Liver (tissue), 9 donors: ENCODE data around the gene TNN. TPM values are rescaled to one million over a fixed set of nuclear protein-coding genes. Genes with fewer than 3 reads are reported as not detected.

Source experiments
- DNase-seq: peaks from one replicate; pipeline ENCODE4 v3.0.0-alpha.2; 2017; ENCODE audit warnings: low spot score
- H3K27ac ChIP-seq, 2 donors: one replicate each; pipeline ENCODE4 v1.7.0; 2013; ENCODE audit warnings: inconsistent platforms in 2 of 2, low read length in 2 of 2, control low read depth in 1 of 2, low read depth in 1 of 2, mild to moderate bottlenecking in 1 of 2
- H3K27me3 ChIP-seq, 4 donors: one replicate each; pipeline versions ENCODE4 v1.6.1 to v1.7.0; 2013; ENCODE audit warnings: low read length in 3 of 4, inconsistent platforms in 1 of 4, mild to moderate bottlenecking in 1 of 4, moderate library complexity in 1 of 4; ENCODE audit not compliant: control insufficient read depth in 4 of 4, insufficient read depth in 4 of 4
- H3K36me3 ChIP-seq, 4 donors: one replicate each; pipeline versions ENCODE4 v1.6.1 to v1.7.0; 2013; ENCODE audit warnings: low read length in 3 of 4, mild to moderate bottlenecking in 3 of 4, low read depth in 1 of 4, moderate library complexity in 1 of 4; ENCODE audit not compliant: control insufficient read depth in 4 of 4, insufficient read depth in 3 of 4
- H3K4me1 ChIP-seq, 4 donors: one replicate each; pipeline versions ENCODE4 v1.6.1 to v1.7.0; 2013; ENCODE audit warnings: low read length in 3 of 4, mild to moderate bottlenecking in 3 of 4, moderate library complexity in 1 of 4; ENCODE audit not compliant: control insufficient read depth in 4 of 4, insufficient read depth in 4 of 4
- H3K4me3 ChIP-seq, 3 donors: one replicate each; pipeline versions ENCODE4 v1.6.1 to v1.7.0; 2013; ENCODE audit warnings: low read length in 3 of 3, control low read depth in 1 of 3, low read depth in 1 of 3, mild to moderate bottlenecking in 1 of 3
- H3K9ac ChIP-seq, 2 donors: one replicate each; pipeline ENCODE4 v1.7.0; 2013; ENCODE audit warnings: low read length in 2 of 2, mild to moderate bottlenecking in 2 of 2, moderate library complexity in 2 of 2, control low read depth in 1 of 2, low read depth in 1 of 2
- H3K9me3 ChIP-seq, 4 donors: one replicate each; pipeline versions ENCODE4 v1.6.1 to v1.7.0; 2013; ENCODE audit warnings: low read length in 3 of 4; ENCODE audit not compliant: control insufficient read depth in 4 of 4
- ATF3 ChIP-seq: IDR thresholded peaks from 2 replicates; pipeline ENCODE4 v1.6.1; 2016; ENCODE audit warnings: antibody characterized with exemption
- EGR1 ChIP-seq, 2 donors: IDR thresholded peaks; 2 replicates each; pipeline ENCODE4 v1.6.1; 2016 to 2018; ENCODE audit warnings: antibody characterized with exemption in 2 of 2, low read depth in 2 of 2
- FOXA1 ChIP-seq: IDR thresholded peaks from 2 replicates; pipeline ENCODE4 v1.6.1; 2016; ENCODE audit warnings: antibody characterized with exemption
- FOXA2 ChIP-seq: IDR thresholded peaks from 2 replicates; pipeline ENCODE4 v1.6.1; 2016; ENCODE audit warnings: antibody characterized with exemption
- GABPA ChIP-seq, 2 donors: IDR thresholded peaks in 1 of 2; conservative IDR thresholded peaks in 1 of 2; 2 replicates each; pipeline ENCODE4 v1.6.1; 2016; ENCODE audit warnings: antibody characterized with exemption in 2 of 2, mild to moderate bottlenecking in 1 of 2, moderate library complexity in 1 of 2
- HNF4A ChIP-seq, 2 donors: conservative IDR thresholded peaks; 2 replicates each; pipeline ENCODE4 v1.6.1; 2016; ENCODE audit warnings: antibody characterized with exemption in 2 of 2, mild to moderate bottlenecking in 2 of 2
- HNF4G ChIP-seq: IDR thresholded peaks from 2 replicates; pipeline ENCODE4 v1.6.1; 2016; ENCODE audit warnings: antibody characterized with exemption
- JUND ChIP-seq, 2 donors: IDR thresholded peaks; 2 replicates each; pipeline ENCODE4 v1.6.1; 2016; ENCODE audit warnings: antibody characterized with exemption in 2 of 2
- NR2F2 ChIP-seq: IDR thresholded peaks from 2 replicates; pipeline ENCODE4 v1.6.1; 2016; ENCODE audit warnings: antibody characterized with exemption
- RAD21 ChIP-seq, 2 donors: IDR thresholded peaks; 2 replicates each; pipeline ENCODE4 v1.6.1; 2016; ENCODE audit warnings: antibody characterized with exemption in 2 of 2, mild to moderate bottlenecking in 2 of 2
- RXRA ChIP-seq, 2 donors: IDR thresholded peaks; 2 replicates each; pipeline ENCODE4 v1.6.1; 2017 to 2018; ENCODE audit warnings: antibody characterized with exemption in 2 of 2, mild to moderate bottlenecking in 1 of 2
- SP1 ChIP-seq: IDR thresholded peaks from 2 replicates; pipeline ENCODE4 v1.6.1; 2018; ENCODE audit warnings: antibody characterized with exemption, mild to moderate bottlenecking
- TAF1 ChIP-seq: conservative IDR thresholded peaks from 2 replicates; pipeline ENCODE4 v1.6.1; 2016; ENCODE audit warnings: antibody characterized with exemption, mild to moderate bottlenecking
- YY1 ChIP-seq: IDR thresholded peaks from 2 replicates; pipeline ENCODE4 v1.6.1; 2016; ENCODE audit warnings: antibody characterized with exemption, mild to moderate bottlenecking
- WGBS: extraction: QIAGEN DNeasy Blood & Tissue Kit; methylation state at CpG from one replicate; pipeline ENCODE4 v1.1.7; 2013; 5-methylcytosine and 5-hydroxymethylcytosine counted together
- polyA plus RNA-seq, 2 donors: library from polyadenylated mRNA; stranded (reverse) in 1 of 2; unstranded in 1 of 2; fragments of 200-250 nt in 1 of 2; fragments of >200 nt in 1 of 2; fragmentation: Nextera tagmentation in 1 of 2; extraction: Ambion mirVana in 1 of 2; gene quantifications; one replicate each; pipeline versions ENCODE4 v1.2.1 to v1.2.3, GENCODE V29; 2013 to 2015
- total RNA-seq, 2 donors: library from RNA; depleted of rRNA; stranded (reverse); fragments of >200 nt; gene quantifications; one replicate each; pipeline ENCODE4 v1.2.3, GENCODE V29; 2014
- TF ChIP-seq, protein P1 (sequence below): IDR thresholded peaks from 2 replicates; pipeline ENCODE4 v1.6.1; 2016; ENCODE audit warnings: antibody characterized with exemption
- TF ChIP-seq, protein P2 (sequence below): IDR thresholded peaks from 2 replicates; pipeline ENCODE4 v1.6.1; 2016; ENCODE audit warnings: antibody characterized with exemption
- TF ChIP-seq, protein P3 (sequence below): IDR thresholded peaks from 2 replicates; pipeline ENCODE4 v1.6.1; 2016; ENCODE audit warnings: antibody characterized with exemption, mild to moderate bottlenecking
- donor health status: healthy.
- donor health status: healthy.
- donor health status: healthy.
- donor health status: healthy.
- donor health status: healthy.

TNN gene
- total and polyA plus RNA-seq, 4 donors = 0.11 to 1.8 (median 0.80) TPM

DNA sequence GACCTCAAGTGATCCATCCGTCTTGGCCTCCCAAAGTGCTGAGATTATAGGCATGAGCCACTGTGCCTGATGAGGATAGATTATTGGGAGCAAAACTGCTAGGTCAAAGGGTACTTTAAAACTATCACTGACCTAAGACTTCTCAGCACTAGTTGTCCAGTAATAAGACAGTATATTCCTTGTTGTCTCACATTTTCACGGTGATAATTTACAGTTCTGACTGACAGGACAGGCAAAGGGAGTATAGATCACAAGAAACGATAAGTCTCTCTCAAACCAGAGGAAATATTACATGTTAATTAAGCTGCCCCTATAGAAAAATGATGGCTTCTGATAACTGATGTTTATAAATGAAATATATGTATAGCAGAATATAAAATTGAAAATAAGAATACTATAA, 48.1 kb upstream of the TNN start:
- TF ChIP-seq HNF4A (conservative IDR thresholded peaks at IDR 0.05) (no peak), FOXA2 (no peak), RAD21 (IDR thresholded peaks at IDR 0.05) (no peak), HNF4G (no peak), NR2F2 (no peak), SP1 (no peak), EGR1 (IDR thresholded peaks at IDR 0.05; ENCODE audit: low read depth in 2 of 2) (no peak), YY1 (no peak), ATF3 (no peak)
- TF ChIP-seq, protein P1, sequence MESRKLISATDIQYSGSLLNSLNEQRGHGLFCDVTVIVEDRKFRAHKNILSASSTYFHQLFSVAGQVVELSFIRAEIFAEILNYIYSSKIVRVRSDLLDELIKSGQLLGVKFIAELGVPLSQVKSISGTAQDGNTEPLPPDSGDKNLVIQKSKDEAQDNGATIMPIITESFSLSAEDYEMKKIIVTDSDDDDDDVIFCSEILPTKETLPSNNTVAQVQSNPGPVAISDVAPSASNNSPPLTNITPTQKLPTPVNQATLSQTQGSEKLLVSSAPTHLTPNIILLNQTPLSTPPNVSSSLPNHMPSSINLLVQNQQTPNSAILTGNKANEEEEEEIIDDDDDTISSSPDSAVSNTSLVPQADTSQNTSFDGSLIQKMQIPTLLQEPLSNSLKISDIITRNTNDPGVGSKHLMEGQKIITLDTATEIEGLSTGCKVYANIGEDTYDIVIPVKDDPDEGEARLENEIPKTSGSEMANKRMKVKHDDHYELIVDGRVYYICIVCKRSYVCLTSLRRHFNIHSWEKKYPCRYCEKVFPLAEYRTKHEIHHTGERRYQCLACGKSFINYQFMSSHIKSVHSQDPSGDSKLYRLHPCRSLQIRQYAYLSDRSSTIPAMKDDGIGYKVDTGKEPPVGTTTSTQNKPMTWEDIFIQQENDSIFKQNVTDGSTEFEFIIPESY = no peak
- TF ChIP-seq, protein P2, sequence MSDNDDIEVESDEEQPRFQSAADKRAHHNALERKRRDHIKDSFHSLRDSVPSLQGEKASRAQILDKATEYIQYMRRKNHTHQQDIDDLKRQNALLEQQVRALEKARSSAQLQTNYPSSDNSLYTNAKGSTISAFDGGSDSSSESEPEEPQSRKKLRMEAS = no peak
- TF ChIP-seq, protein P3, sequence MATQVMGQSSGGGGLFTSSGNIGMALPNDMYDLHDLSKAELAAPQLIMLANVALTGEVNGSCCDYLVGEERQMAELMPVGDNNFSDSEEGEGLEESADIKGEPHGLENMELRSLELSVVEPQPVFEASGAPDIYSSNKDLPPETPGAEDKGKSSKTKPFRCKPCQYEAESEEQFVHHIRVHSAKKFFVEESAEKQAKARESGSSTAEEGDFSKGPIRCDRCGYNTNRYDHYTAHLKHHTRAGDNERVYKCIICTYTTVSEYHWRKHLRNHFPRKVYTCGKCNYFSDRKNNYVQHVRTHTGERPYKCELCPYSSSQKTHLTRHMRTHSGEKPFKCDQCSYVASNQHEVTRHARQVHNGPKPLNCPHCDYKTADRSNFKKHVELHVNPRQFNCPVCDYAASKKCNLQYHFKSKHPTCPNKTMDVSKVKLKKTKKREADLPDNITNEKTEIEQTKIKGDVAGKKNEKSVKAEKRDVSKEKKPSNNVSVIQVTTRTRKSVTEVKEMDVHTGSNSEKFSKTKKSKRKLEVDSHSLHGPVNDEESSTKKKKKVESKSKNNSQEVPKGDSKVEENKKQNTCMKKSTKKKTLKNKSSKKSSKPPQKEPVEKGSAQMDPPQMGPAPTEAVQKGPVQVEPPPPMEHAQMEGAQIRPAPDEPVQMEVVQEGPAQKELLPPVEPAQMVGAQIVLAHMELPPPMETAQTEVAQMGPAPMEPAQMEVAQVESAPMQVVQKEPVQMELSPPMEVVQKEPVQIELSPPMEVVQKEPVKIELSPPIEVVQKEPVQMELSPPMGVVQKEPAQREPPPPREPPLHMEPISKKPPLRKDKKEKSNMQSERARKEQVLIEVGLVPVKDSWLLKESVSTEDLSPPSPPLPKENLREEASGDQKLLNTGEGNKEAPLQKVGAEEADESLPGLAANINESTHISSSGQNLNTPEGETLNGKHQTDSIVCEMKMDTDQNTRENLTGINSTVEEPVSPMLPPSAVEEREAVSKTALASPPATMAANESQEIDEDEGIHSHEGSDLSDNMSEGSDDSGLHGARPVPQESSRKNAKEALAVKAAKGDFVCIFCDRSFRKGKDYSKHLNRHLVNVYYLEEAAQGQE = no peak
- 93% methylated on average over 3 of the region's 3 CpGs for WGBS

GRCh38 chr1:175023043-175023921, 44.4 kb upstream of the TNN start, which contains the start of gene MRPS14:
Gene MRPS14 (minus strand): TSS chr1:175023425. CDS start chr1:175023408, 17 bp downstream.
- peak within 1 kb of the TSS; percentile 75 to 100 (median 88) for H3K4me3 ChIP-seq
- peaks cover 0 to 1% (median 0%) of the 10 kb centered on the region in 4 donors for H3K9me3 ChIP-seq
- WGBS = 3% methylated on average over 42 of the region's 42 CpGs
- peak within 1 kb of the TSS; percentile 90 to 99 for H3K9ac ChIP-seq
- no peaks in the 10 kb centered on the region for H3K27me3 ChIP-seq
- H3K27ac ChIP-seq = peak within 1 kb of the TSS; percentile 83 to 94
- H3K4me1 ChIP-seq = peaks cover 0 to 20% (median 6%) of the 10 kb centered on the region in 4 donors
- DNase-seq = peak; percentile 98
- H3K36me3 ChIP-seq = peaks cover 2% of the 10 kb centered on the region in 4 donors
- TF ChIP-seq FOXA2 (peak; percentile 73), EGR1 (IDR thresholded peaks at IDR 0.05; ENCODE audit: low read depth in 2 of 2) (peak in 1 of 2 donors; percentile 66), YY1 (peak; percentile 99), FOXA1 (peak; percentile 75), SP1 (peak; percentile 88), HNF4A (conservative IDR thresholded peaks at IDR 0.05) (peak; percentile 39 to 45), RAD21 (IDR thresholded peaks at IDR 0.05) (peak; percentile 39 to 43), RXRA (IDR thresholded peaks at IDR 0.05) (peak; percentile 61 to 65), NR2F2 (peak; percentile 81), JUND (IDR thresholded peaks at IDR 0.05) (peak in 1 of 2 donors; percentile 39), HNF4G (no peak), GABPA (IDR thresholded peaks at IDR 0.05 in 1 of 2, conservative IDR thresholded peaks at IDR 0.05 in 1 of 2) (peak in 1 of 2 donors; percentile 75), TAF1 (peak; percentile 79), ATF3 (peak; percentile 14)
- TF ChIP-seq, protein P3 = peak; percentile 87
- TF ChIP-seq, protein P2 = peak; percentile 96

More for the DNA sequence above, 48.1 kb upstream of the TNN start:
- peaks cover 5 to 28% (median 21%) of the 10 kb centered on the region in 4 donors for H3K36me3 ChIP-seq
- no peaks in the 10 kb centered on the region for H3K9me3 ChIP-seq
- H3K4me1 ChIP-seq = peaks cover 0 to 20% (median 6%) of the 10 kb centered on the region in 4 donors
- no peak overlapping the region for H3K9ac ChIP-seq
- no peak overlapping the region for H3K27ac ChIP-seq
- DNase-seq = no peak
- no peaks in the 10 kb centered on the region for H3K27me3 ChIP-seq
- H3K4me3 ChIP-seq = no peak overlapping the region
